Kidney epithelial cell (primary cell): Measurements from ENCODE around the gene IMPA2. TPM values are rescaled to one million over a fixed set of nuclear protein-coding genes. Genes with fewer than 3 reads are reported as not detected.

Experiments used
- DNase-seq: peaks from one replicate; pipeline ENCODE4 v3.0.0-alpha.2; 2010; ENCODE audit warnings: low read depth
- H3K27me3 ChIP-seq: 2 replicates; pipeline ENCODE4 v1.6.0; 2011; ENCODE audit warnings: low read length; ENCODE audit not compliant: control insufficient read depth, insufficient read depth
- H3K36me3 ChIP-seq: 2 replicates; pipeline ENCODE4 v1.5.1; 2011; ENCODE audit warnings: low read length; ENCODE audit not compliant: control insufficient read depth, insufficient read depth
- H3K4me3 ChIP-seq: 2 replicates; pipeline ENCODE4 v1.5.1; 2011; ENCODE audit warnings: low read depth, mild to moderate bottlenecking, control low read depth, low read length
- CTCF ChIP-seq: IDR thresholded peaks from 2 replicates; pipeline ENCODE4 v1.5.1; 2011; ENCODE audit warnings: mild to moderate bottlenecking, moderate library complexity, low read length, control low read depth, inconsistent platforms; ENCODE audit not compliant: insufficient read depth, poor library complexity, severe bottlenecking
- total RNA-seq: library from RNA; depleted of rRNA; stranded (reverse); fragments of >200 nt; gene quantifications from 2 replicates; pipeline ENCODE4 v1.2.3, GENCODE V29; 2015

Gene IMPA2
- total RNA-seq, 1 donor from 2014 or later: 24.9 TPM

GRCh38 chr18:11991021-11991795 lies 9.9 kb downstream of the IMPA2 start:
- TF ChIP-seq CTCF: no peak
- DNase-seq: no peak
- no peak overlapping the region for H3K4me3 ChIP-seq
- no peaks in the 10 kb centered on the region for H3K36me3 ChIP-seq
- no peaks in the 10 kb centered on the region for H3K27me3 ChIP-seq

DNA sequence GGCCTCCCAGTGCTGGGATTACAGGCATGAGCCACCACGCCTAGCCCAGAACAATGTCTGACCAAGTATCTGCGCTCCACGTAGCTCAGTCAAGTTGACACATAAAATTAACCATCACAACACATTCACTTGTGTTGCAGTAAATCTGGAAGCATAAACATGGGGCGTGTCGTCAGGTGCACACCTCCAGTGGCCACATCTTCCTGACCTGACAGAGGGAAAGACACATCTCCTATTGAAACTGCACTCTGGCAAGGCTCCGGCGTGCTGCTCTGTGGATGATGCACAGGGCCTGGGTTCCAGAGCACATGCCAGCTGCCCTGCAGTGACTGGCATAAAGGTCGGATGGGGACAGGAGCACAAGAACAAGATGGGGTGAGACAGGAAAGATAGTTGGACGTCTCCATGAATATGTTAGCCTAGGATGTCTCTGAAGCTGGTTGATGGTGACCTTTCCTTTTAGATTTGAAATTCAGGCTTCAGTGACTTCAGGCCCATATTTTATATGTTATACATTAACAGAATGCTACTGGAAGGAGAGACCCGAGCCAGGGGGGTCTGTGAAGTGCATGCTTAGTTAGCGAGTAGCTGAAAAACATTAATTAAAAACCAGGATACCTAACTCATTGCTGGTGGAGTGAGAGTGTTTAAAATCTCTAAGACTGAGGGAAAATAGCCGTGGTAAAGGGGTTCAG lies 10.9 kb downstream of the IMPA2 start:
- Histone ChIP-seq H3K27me3 (no peaks in the 10 kb centered on the region), H3K36me3 (no peaks in the 10 kb centered on the region), H3K4me3 (no peak overlapping the region)
- no peak for DNase-seq
- TF ChIP-seq CTCF: no peak

DNA sequence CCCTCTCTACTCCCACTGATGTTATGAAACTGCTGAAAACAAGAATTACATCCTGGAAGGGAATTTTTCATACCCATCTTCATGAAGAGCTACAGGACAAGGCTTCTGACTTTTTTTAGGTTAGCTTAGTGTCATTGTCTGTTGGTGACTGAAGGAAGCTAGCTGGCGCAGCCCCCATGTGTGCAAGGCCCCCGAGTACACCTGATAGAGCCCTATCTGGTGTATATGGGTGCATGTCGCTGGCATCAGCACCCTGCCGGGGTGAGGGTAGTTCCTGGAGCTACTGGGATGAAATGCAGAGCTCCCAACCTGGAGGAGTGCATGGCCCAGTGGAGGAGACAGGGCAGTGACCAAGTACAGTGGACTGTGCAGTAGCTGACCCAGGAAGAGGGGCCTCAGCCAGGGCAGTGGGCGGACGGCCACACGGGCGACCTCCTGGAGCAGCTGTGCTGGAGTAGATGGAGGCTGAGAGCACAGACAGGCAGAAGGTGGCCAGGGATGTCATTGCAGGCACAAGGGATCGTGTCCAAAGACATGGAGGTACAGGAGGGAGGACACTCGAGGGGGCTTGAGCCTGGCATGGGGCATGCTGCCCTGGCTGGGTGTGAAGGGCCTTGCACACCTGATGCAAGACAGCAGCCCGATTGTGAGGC lies 12.1 kb downstream of the IMPA2 start:
- Histone ChIP-seq H3K27me3 (no peaks in the 10 kb centered on the region), H3K36me3 (no peaks in the 10 kb centered on the region), H3K4me3 (no peak overlapping the region)
- no peak for TF ChIP-seq CTCF
- DNase-seq: no peak

DNA sequence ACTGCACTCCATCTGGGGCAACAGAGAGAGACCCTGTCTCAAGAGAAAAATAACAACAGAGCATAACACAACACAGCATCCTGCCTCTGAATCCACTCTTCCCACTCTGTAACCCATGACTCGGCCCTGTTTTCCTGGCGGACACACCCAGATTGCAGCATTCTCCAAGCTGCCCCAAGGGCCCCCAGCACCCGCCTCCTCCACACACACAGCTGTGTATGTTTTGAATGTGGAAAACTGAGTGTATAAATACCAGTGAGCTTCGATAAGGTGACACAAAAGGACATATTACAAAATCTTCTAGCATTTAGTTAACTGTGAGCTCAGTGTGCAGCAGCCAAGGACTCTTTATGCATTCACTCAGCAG lies 13.0 kb downstream of the IMPA2 start:
- no peaks in the 10 kb centered on the region for H3K27me3 ChIP-seq
- no peaks in the 10 kb centered on the region for H3K36me3 ChIP-seq
- no peak for TF ChIP-seq CTCF
- no peak for DNase-seq
- no peak overlapping the region for H3K4me3 ChIP-seq

DNA sequence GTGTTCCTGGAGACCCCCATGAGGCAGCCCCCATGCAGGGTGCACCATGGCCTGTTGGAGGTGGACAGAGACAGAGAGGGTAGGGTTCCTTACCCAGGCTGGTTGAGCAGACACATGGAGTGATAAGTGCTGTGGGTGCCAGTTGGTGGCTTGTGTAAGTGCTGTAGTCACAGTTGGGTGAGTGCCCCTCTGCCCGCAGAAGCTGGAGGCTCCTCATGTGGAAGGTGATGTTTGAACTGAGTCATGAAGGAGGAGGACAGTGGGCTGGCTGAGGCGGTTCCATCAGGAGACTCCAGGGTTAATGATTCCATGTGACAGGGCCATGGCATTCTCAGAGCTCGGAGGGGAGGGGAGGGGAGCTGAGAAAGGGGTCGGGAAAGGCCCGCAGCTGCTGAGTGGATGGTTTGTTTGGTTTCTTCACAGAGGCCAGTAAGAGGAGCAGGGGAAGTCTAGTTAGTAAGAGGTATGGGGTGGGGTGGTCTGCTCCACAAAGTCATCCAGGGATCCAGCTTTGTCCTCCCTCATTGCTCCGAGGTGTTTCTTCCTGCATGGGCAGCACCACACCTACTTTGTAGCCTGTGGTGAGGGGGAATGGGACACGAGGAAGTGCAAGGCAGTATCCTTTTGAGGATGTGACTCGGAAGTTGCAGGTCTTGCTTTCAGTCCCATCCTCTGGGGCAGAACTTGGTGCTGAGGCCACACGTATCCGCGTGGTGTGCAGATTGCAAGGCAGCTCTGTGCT lies 13.6 kb downstream of the IMPA2 start:
- TF ChIP-seq CTCF: no peak
- DNase-seq: peak; percentile 88
- H3K36me3 ChIP-seq: no peaks in the 10 kb centered on the region
- H3K27me3 ChIP-seq: no peaks in the 10 kb centered on the region
- H3K4me3 ChIP-seq: no peak overlapping the region
